ENCODE results near the gene PCSK7.
A peak's percentile ranks its signal among the peaks of the same experiment; 100 is the strongest.

The PCSK7 gene

DNA sequence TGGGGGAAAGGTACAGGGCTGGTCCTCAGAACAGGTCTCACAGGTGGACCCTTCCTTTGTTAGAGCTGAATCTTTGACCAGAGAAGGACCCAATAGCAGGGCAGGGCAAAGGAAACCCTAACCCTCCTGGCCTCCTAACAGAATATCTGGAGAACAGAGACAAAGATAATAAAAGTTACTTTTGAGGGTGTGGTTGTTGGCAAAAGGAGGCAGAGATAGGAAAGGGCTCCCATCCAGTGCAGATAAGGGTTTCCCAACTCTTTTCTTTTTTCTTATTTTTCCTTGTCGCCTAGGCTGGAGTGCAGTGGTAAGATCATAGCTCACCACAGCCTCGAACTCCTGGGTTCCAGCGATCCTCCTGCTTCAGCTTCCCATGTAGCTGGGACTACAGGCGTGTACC is 11.9 kb downstream of the PCSK7 start:
- DNase-seq (ENCODE audit: low spot score) = no peak
- peak overlapping the region; percentile 89 to 95 for H3K27ac ChIP-seq
- TF ChIP-seq, protein P1, sequence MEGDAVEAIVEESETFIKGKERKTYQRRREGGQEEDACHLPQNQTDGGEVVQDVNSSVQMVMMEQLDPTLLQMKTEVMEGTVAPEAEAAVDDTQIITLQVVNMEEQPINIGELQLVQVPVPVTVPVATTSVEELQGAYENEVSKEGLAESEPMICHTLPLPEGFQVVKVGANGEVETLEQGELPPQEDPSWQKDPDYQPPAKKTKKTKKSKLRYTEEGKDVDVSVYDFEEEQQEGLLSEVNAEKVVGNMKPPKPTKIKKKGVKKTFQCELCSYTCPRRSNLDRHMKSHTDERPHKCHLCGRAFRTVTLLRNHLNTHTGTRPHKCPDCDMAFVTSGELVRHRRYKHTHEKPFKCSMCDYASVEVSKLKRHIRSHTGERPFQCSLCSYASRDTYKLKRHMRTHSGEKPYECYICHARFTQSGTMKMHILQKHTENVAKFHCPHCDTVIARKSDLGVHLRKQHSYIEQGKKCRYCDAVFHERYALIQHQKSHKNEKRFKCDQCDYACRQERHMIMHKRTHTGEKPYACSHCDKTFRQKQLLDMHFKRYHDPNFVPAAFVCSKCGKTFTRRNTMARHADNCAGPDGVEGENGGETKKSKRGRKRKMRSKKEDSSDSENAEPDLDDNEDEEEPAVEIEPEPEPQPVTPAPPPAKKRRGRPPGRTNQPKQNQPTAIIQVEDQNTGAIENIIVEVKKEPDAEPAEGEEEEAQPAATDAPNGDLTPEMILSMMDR (IDR thresholded peaks at IDR 0.05) = no peak
- peak overlapping the region; percentile 48 for H3K4me3 ChIP-seq

GRCh38 chr11:117219455-117219854 is 12.4 kb downstream of the PCSK7 start:
- peak; percentile 71 for DNase-seq (ENCODE audit: low spot score)
- Histone ChIP-seq H3K4me3 (no peak overlapping the region), H3K27ac (peak overlapping the region; percentile 89 to 95)
- TF ChIP-seq, protein P1 (IDR thresholded peaks at IDR 0.05) = no peak

DNA sequence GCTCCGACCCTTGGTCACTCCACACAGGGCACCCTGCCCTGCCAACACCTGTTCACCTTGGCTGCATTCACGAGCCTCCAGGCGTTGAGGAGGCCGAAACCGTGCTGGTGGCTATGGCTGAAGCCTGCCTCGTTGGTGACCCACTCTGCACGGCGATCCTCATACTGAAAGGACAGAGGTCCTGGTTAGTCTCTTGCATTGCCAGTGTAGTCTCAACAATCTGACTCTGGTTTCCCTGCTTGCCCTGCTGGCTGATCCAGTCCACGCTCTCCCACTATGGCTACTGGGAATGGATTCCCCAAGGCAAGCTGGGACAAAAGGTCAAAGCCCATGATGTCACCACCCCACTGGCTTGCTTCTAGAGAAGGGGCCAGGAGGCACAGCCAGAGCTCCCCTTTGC is 12.9 kb downstream of the PCSK7 start:
- TF ChIP-seq, protein P1 (IDR thresholded peaks at IDR 0.05) = no peak
- Histone ChIP-seq H3K4me3 (peak overlapping the region; percentile 54), H3K27ac (peak overlapping the region; percentile 89 to 95)
- DNase-seq (ENCODE audit: low spot score) = peak; percentile 75

DNA sequence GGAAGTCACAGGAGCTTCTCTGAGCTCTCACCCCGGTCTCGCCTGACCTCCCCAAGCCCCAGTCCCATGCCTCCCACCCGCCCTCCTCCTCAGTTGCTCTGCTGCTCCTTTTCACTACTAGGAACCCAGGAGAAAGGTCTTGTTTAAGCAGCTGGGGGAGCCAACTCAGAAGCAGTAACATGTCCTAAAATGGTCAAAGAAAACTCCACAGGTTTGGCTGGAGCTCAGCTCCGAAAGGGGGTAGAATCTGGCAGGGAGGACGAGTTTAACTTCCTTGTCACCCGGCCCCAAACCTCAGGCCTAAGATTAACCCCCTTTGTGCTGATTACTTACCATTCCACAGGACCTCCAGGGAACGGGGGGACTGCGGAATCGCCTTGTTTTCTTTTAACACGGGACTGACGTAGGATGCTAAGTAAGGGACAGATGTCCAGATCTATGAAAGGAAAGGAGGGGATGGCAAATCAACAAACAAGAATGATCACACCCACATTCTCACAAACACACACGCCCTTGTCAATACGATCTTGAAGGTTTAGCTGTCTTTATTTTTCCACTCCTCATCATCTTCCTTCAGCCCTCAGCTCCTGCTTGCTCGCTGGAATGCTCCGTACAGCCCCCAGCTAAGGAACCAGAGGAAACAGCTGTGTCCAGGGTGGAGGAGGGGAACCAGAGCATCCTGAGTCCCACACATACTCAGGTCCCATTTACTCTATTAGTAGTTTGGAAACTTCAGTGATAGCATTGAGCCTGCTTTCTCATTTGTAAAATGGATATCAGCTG is 13.5 kb downstream of the PCSK7 start:
- TF ChIP-seq, protein P1 (IDR thresholded peaks at IDR 0.05) = no peak
- DNase-seq (ENCODE audit: low spot score) = peak; percentile 86
- H3K4me3 ChIP-seq = peak overlapping the region; percentile 54
- peak overlapping the region; percentile 89 to 95 for H3K27ac ChIP-seq

DNA sequence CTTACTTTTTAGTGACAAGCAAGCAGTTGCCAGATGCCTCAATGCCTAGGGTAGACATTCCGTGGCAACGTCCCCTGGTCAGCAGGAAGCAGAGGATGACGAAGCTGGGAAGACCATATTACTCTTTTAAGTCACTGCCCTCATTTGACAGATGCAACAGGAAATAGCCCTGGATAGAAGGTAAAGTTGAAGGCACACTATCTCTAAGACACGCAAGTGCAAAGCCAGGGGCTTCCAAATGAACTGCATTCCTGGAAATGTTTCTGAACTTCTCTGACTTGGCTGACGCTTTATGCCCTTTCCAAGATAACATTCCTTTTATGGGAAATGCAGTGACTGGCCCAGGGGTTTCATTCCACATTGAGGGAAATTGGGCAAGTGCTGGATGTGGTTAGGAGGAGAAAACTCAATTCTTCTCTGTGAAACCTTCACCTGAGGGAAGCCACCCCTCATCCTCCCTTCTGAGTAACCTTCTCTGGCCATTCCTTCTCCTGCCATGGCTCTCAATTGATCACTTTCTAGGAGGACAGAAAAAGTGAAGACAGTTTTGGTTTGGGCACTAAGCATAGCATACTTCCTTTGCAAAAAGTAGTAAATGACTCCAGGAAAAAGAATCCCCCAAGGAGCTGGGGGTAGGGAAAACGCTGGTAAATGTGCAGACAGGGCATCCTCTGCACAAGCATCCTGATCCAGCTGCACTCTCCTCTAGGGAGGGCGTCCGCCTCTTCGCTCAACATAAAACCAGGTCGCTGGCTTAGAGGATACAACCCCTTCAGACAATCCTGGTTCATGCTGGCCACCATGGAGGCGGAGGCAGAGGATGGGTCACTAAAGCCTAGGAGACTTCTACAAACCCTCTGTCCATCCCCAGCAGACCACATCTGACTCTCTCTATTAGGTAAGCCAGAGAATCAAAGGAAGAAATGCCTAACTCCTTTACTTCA is 14.5 kb downstream of the PCSK7 start:
- peak overlapping the region; percentile 89 to 95 for H3K27ac ChIP-seq
- peak overlapping the region; percentile 54 for H3K4me3 ChIP-seq
- peak; percentile 89 for DNase-seq (ENCODE audit: low spot score)
- TF ChIP-seq, protein P1 (IDR thresholded peaks at IDR 0.05) = no peak

DNA sequence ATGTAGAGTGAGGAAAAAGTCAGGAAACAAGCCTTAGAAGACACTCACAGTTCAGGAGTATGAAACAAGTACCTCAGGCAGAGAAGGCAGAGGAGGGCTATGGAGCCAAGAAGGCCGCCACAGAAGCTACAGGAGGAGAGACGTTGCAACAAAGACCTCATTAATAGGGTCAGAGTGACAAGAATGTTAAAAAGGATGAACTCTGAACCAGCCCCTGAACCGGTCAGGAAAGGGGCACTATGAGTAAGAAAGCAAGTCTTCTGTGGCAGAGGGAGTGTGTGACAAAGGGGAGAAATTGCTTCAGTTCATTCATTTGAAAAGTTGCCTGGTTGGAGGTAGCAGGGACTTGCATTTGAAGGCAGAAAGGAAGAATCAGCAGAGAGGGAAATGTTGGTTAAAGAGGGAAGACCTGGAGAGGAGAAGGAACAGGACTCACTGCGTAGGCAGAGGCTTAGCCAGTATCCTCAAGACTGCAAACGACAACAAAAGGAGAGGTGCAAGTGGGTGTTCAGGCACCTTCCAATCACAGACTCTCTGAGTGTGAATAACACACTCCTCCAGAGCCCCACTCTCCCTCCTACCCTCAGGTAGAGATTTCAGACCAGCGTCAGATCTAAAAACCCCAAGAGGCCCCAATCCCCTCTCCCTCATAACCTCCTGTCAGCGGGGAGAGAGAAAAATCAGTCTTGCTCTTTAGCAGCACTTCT is 17.3 kb downstream of the PCSK7 start:
- TF ChIP-seq, protein P1 (IDR thresholded peaks at IDR 0.05) = no peak
- no peak for DNase-seq (ENCODE audit: low spot score)

More for the DNA sequence above, 17.3 kb downstream of the PCSK7 start:
- Histone ChIP-seq H3K4me3 (no peak overlapping the region), H3K27ac (peak overlapping the region in 1 of 2 donors; percentile 61)

Data from coronary artery (tissue), 2 donors.